22Rv1 (cell line): ENCODE data around the gene PPY.

Source experiments
- H3K27ac ChIP-seq: fragments of 450-650 bp; 2 replicates; pipeline ENCODE4 v1.5.1; 2017
- ZFX ChIP-seq: fragments of 450-650 bp; IDR thresholded peaks from 2 replicates; pipeline ENCODE4 v1.6.1; 2017; ENCODE audit warnings: antibody characterized with exemption, borderline replicate concordance
- TF ChIP-seq, protein P1 (sequence below): fragments of 450-650 bp; IDR thresholded peaks from 2 replicates; pipeline ENCODE4 v1.5.1; 2017; ENCODE audit warnings: mild to moderate bottlenecking

The PPY gene

DNA sequence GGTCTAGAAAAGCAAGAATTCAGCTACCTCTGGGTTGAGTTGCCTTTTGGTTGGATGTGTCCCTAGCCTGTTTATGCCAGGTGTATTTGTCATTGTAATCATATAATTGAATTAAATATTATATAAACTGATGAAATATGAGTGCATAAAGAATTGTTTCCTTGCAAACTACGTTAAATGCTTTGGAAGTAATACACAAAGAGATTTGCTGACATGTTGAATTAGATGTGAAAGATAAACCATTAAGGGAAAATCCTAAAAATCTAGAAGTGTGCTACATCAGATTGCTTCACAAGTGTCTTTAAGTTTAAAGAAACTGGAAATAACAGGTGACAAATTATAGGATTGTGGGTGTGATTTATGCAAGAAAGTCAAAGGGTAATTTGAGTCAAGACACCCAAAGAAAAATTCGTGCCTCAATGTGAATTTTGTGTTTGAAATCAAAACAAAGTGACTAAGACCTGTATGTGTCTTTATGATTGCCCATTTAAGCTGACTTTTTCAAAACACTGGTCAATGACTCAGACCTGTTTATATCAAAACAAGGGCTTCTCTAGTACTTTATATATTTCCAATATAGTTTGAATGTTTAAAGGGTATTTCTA, 16.6 kb upstream of the PPY start:
- TF ChIP-seq, protein P1, sequence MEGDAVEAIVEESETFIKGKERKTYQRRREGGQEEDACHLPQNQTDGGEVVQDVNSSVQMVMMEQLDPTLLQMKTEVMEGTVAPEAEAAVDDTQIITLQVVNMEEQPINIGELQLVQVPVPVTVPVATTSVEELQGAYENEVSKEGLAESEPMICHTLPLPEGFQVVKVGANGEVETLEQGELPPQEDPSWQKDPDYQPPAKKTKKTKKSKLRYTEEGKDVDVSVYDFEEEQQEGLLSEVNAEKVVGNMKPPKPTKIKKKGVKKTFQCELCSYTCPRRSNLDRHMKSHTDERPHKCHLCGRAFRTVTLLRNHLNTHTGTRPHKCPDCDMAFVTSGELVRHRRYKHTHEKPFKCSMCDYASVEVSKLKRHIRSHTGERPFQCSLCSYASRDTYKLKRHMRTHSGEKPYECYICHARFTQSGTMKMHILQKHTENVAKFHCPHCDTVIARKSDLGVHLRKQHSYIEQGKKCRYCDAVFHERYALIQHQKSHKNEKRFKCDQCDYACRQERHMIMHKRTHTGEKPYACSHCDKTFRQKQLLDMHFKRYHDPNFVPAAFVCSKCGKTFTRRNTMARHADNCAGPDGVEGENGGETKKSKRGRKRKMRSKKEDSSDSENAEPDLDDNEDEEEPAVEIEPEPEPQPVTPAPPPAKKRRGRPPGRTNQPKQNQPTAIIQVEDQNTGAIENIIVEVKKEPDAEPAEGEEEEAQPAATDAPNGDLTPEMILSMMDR: no peak
- TF ChIP-seq ZFX: no peak
- H3K27ac ChIP-seq: no peak overlapping the region

DNA sequence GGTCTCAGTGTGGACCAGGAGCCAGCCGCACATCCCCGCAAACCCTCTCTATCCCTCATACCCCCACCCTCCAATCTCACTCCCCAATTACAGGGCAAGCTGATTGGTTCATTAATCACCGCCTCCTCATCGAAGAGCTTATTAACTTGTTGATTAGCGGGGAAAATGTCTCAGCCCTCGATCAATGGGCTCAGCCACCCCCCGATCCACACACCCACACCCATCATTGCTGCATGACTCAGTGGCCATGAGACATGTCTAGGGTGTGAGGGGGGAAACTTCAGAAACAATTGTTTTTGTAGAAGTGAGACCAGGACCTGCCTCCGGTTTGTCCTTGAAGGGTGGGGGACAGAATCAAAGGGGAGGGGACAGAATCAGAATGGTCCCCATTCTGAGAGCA, 13.9 kb upstream of the PPY start:
- no peak overlapping the region for H3K27ac ChIP-seq
- TF ChIP-seq, protein P1: no peak
- no peak for TF ChIP-seq ZFX

DNA sequence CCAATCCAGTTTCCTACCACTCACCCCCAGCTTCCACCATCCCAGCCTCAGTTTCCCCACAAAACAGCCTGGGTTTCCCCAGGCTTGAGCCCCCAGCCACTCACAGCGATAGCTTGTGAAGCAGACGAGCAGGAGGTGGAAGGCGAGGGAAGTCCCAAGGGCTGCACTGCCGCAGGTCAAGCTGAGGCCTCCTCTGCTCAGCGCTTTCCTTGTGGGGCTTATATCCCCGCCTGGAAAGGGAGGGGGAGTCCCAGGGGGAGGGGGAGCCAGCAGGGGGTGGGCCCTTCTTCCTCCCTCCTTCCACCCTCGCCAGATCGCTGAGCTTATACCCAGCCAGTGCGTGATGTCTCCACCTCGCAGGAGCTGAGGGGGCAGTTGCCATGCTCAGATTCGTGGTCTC, 11.5 kb upstream of the PPY start, which contains the start of gene PYY:
PYY (minus strand) TSS at position 195 of the 400 bp plus-strand sequence. CDS start 457 bp downstream, outside the sequence.
- no peak for TF ChIP-seq ZFX
- TF ChIP-seq, protein P1: no peak
- H3K27ac ChIP-seq: no peak within 1 kb of the TSS

DNA sequence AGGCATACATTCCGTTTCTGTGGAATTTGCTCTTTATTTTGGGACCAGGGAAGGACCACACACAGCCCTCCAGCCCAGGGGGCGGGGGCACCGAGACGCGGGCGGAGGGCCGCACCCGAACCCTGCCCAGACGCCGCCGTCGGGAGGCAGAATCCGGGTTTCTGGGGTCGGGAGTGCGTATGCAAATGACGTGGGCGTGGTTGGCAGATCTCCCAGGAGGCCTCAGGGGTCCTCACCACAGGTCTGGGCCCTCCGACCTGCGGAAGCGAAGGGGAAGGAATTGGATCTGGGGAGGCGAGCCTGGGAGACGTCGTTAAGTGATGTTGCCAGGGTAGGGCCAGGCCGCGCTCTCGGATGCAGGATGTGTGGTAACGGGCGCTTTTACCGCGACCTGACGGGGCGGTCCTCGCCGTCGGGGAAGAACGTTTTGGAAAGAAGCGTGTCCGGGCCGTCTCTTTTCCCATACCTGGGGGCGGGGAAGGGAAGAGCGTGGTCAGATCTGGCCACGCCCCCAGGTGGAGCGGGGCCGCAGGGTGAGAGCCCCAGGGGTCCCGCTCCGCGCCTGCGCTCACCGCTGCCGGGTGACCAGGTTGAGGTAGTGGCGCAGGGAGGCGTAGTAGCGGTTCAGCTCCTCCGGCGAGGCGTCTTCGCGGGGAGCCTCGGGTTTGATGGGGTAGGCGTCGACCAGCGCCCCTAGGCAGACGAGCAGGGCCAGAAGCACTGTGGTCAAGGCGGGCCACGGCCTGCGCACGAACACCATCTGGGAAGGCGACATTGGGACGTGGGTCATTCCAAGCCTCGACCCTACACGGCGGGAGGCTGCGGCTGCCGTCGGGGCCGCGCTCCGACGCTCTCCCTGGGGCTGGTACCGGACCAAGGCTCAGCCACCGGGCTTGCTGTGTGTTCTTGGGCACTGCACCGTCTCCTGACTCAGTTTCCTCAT, 10.7 kb upstream of the PPY start:
- TF ChIP-seq, protein P1: no peak
- TF ChIP-seq ZFX: no peak
- H3K27ac ChIP-seq: no peak overlapping the region

DNA sequence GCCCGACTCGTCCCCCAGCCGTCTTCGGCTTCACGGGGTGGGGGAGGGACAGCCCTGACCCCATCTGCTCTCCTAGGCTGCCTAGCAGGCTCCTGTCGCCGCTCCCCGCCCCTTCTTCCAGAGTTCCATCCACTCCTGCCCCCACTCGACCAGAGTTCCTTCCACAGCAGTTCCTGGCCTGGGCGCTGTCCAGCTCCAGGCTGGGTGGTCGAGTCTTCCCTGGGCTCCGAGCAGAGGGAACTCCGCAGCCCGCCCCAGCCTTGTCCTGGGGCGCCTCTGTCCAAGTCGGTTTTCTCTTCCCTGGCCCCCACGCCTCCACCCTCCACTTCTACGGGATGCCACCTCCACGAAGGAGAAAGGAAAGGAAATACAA, 10.1 kb upstream of the PPY start:
- TF ChIP-seq, protein P1: no peak
- no peak overlapping the region for H3K27ac ChIP-seq

DNA sequence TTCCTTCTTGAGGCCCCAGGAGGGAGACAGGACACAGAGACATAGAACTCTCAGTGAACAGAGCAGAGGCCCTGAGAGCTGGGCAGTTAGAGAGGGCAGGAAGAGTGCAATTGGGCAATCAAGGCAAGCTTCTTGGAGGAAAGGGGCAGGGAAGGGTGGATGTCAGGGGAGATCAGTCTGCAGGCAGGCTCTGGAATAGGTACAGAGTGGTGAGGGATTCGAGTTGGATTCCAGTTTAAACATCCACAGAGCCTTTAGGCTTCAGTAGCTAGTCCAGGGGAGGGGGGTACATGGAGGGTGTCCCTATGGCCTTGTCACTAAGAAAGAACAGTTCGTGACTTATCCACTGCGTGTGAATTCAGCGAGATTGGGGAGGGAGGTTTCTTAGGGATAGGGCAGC, 9.5 kb upstream of the PPY start:
- TF ChIP-seq, protein P1: no peak
- no peak for TF ChIP-seq ZFX
- no peak overlapping the region for H3K27ac ChIP-seq

DNA sequence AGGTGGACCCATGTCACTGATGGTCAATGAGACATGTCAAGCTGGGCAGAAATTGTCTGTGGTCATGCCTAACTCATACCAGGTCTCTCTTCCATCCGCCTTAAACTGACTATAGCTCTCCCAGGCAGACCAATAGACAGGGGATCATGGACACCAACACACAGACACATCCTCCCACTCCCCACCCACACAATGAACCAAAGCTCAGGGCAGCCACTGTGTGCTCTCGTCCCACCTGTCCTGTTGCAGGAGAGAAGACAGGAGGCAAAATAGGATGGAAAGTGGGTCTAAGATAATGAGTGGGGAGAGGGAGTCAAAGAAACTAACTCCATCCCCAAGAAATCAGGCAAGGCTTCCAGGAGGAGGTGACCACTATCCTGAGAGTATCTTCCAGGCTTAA, 8.3 kb upstream of the PPY start:
- no peak overlapping the region for H3K27ac ChIP-seq
- TF ChIP-seq, protein P1: no peak
- TF ChIP-seq ZFX: no peak
